ENCODE results near the gene TMEM205.

- TF ChIP-seq, protein P1, sequence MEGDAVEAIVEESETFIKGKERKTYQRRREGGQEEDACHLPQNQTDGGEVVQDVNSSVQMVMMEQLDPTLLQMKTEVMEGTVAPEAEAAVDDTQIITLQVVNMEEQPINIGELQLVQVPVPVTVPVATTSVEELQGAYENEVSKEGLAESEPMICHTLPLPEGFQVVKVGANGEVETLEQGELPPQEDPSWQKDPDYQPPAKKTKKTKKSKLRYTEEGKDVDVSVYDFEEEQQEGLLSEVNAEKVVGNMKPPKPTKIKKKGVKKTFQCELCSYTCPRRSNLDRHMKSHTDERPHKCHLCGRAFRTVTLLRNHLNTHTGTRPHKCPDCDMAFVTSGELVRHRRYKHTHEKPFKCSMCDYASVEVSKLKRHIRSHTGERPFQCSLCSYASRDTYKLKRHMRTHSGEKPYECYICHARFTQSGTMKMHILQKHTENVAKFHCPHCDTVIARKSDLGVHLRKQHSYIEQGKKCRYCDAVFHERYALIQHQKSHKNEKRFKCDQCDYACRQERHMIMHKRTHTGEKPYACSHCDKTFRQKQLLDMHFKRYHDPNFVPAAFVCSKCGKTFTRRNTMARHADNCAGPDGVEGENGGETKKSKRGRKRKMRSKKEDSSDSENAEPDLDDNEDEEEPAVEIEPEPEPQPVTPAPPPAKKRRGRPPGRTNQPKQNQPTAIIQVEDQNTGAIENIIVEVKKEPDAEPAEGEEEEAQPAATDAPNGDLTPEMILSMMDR (IDR thresholded peaks at IDR 0.05) = no peak
- TF ChIP-seq EP300 (IDR thresholded peaks at IDR 0.05) (no peak), POLR2A (IDR thresholded peaks at IDR 0.05) (no peak)
Observed at GRCh38 chr19:11332822-11333221, 13.2 kb downstream of the TMEM205 start.

All from gastroesophageal sphincter (tissue), 3 donors.